ENCODE data around the gene PSTPIP1.

The PSTPIP1 gene

GRCh38 chr15:77046704-77047412 lies 51.9 kb downstream of the PSTPIP1 start:
- no peak for DNase-seq

GRCh38 chr15:77048135-77048876 lies 53.4 kb downstream of the PSTPIP1 start:
- DNase-seq, result no peak

- no peak for DNase-seq
Observed at GRCh38 chr15:77052556-77052955, 57.6 kb downstream of the PSTPIP1 start.

- no peak for DNase-seq
Observed at GRCh38 chr15:77053709-77054108, 58.8 kb downstream of the PSTPIP1 start.

GRCh38 chr15:77057072-77057471 lies 62.1 kb downstream of the PSTPIP1 start:
- DNase-seq, result no peak

GRCh38 chr15:77057685-77058084 lies 62.8 kb downstream of the PSTPIP1 start:
- no peak for DNase-seq

GRCh38 chr15:77058468-77058867 lies 63.5 kb downstream of the PSTPIP1 start:
- DNase-seq, result no peak

- DNase-seq, result no peak
Observed at GRCh38 chr15:77059786-77060361, 64.9 kb downstream of the PSTPIP1 start.

- DNase-seq, result no peak
Observed at GRCh38 chr15:77060546-77060945, 65.6 kb downstream of the PSTPIP1 start.

- no peak for DNase-seq
Observed at GRCh38 chr15:77063249-77063648, 68.3 kb downstream of the PSTPIP1 start.

GRCh38 chr15:77064063-77064462 lies 69.1 kb downstream of the PSTPIP1 start:
- DNase-seq, result no peak

GRCh38 chr15:77064539-77065308 lies 69.8 kb downstream of the PSTPIP1 start:
- no peak for DNase-seq

GRCh38 chr15:77066971-77067690 lies 72.2 kb downstream of the PSTPIP1 start:
- DNase-seq, result no peak

GRCh38 chr15:77067691-77068367 lies 72.9 kb downstream of the PSTPIP1 start:
- DNase-seq, result no peak

- no peak for DNase-seq
Observed at GRCh38 chr15:77068633-77069032, 73.7 kb downstream of the PSTPIP1 start.

- no peak for DNase-seq
Observed at GRCh38 chr15:77069521-77070121, 74.7 kb downstream of the PSTPIP1 start.

- DNase-seq, result no peak
Observed at GRCh38 chr15:77070180-77070494, 75.2 kb downstream of the PSTPIP1 start.

- DNase-seq, result peak; percentile 83
Observed at GRCh38 chr15:77070495-77071304, 75.8 kb downstream of the PSTPIP1 start, which contains the start of gene TSPAN3. Gene TSPAN3 (minus strand): TSS chr15:77071109. CDS start chr15:77070954, 155 bp downstream.

GRCh38 chr15:77071305-77072223 lies 76.6 kb downstream of the PSTPIP1 start:
- no peak for DNase-seq

- no peak for DNase-seq
Observed at GRCh38 chr15:77074350-77074749, 79.4 kb downstream of the PSTPIP1 start.
